ENCODE measurements around the gene FES. TPM values are rescaled to one million over a fixed set of nuclear protein-coding genes. Genes with fewer than 3 reads are reported as not detected.

Gene FES
- total and polyA plus RNA-seq, 2 of the 13 experiments (the other 11 are each of a cell fraction or from before 2014, with no cell fraction given), result 4.0 to 9.5 TPM

DNA sequence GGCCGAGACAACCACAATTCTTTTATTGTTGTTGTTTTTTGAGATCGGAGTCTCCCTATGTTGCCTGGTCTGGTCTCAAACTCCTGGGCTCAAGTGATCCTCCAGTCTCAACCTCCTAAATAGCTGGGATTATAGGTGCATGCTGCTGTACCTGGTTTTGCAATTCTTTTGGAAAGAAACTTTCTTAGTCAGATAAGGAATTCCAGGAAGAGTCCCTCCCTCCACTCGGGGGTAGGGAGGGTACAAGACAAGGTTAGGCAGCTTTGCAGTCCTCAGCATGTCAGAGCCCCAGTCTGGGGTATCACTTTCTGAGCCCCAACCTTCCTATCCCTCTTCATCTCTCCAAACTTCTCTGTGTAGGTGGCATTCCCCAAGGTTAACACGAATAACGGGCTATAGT, 49.7 kb upstream of the FES start:
- ChIA-PET CTCF (ENCODE audit: low intra/inter-chr PET ratio, low total read pairs) (no interaction called here), POLR2A (no interaction called here)
- Histone ChIP-seq H3K4me1 (ENCODE audit: insufficient read depth, low read length) (peaks cover 19% of the 10 kb centered on the region), H3K9me3 (ENCODE audit: low read length) (no peaks in the 10 kb centered on the region), H3K27me3 (ENCODE audit: control insufficient read depth in 1 of 2, insufficient read depth in 2 of 2, low read length in 2 of 2) (peaks cover 2 to 24% of the 10 kb centered on the region in 2 experiments; a peak in 3 of 5 replicates), H3K36me3 (replicated peaks in 1 of 2; ENCODE audit: control insufficient read depth in 1 of 2, insufficient read depth in 2 of 2, low read length in 2 of 2) (no peaks in the 10 kb centered on the region), H3K9ac (ENCODE audit: insufficient read depth, low read depth, low read length) (no peak overlapping the region), H3K79me2 (ENCODE audit: insufficient read depth, low read length) (no peaks in the 10 kb centered on the region), H3K4me2 (ENCODE audit: low read depth, low read length) (no peak overlapping the region), H3K4me3 (replicated peaks in 1 of 3; ENCODE audit: insufficient read depth in 1 of 3, low read depth in 2 of 3, low read length in 3 of 3) (no peak overlapping the region), H4K20me1 (ENCODE audit: insufficient read depth, low read length) (no peaks in the 10 kb centered on the region), H2AFZ (ENCODE audit: low read length) (no peak overlapping the region), H3K27ac (ENCODE audit: extremely low read length, insufficient read depth, low read length) (no peak overlapping the region)
- no TSS peak for BruUV-seq (replicated peaks)
- DNase-seq (ENCODE audit: low spot score) (no peak), FAIRE-seq (no peak), ATAC-seq (no peak)
- in situ Hi-C loops (cut with HindIII; ENCODE audit: extremely low pct_ligation_motif_present, low pct_unique_long_range_greater_than_20kb) (no loop called here), intact Hi-C loops (cut with micrococcal nuclease; ENCODE audit: unreplicated experiment) (no loop called here)
- 34% methylated on average over 5 of the region's 5 CpGs for WGBS (ENCODE audit: low lambda C conversion rate)
- TF ChIP-seq YY1 (IDR thresholded peaks at IDR 0.05; ENCODE audit: insufficient read depth, insufficient replicate concordance, low read depth, low read length) (no peak), MZF1 (CRISPR knock-in tag; IDR thresholded peaks at IDR 0.05; ENCODE audit: borderline replicate concordance) (no peak), RBFOX2 (IDR thresholded peaks at IDR 0.05; ENCODE audit: low read depth, low read length) (no peak), ONECUT2 (CRISPR knock-in tag; IDR thresholded peaks at IDR 0.05) (no peak), HDAC1 (CRISPR knock-in tag; IDR thresholded peaks at IDR 0.05) (no peak), STAT5B (CRISPR knock-in tag; IDR thresholded peaks at IDR 0.05) (no peak), FLYWCH1 (CRISPR knock-in tag; IDR thresholded peaks at IDR 0.05) (no peak), ETV6 (CRISPR knock-in tag; conservative IDR thresholded peaks at IDR 0.05) (no peak), ZBTB7A (CRISPR knock-in tag; IDR thresholded peaks at IDR 0.05) (no peak), ZNF703 (CRISPR knock-in tag; IDR thresholded peaks at IDR 0.05; ENCODE audit: borderline replicate concordance) (no peak), ZNF605 (CRISPR knock-in tag; IDR thresholded peaks at IDR 0.05) (no peak), SP1 (IDR thresholded peaks at IDR 0.05) (no peak), SP1 (CRISPR knock-in tag; IDR thresholded peaks at IDR 0.05) (no peak), ZNF549 (CRISPR knock-in tag; IDR thresholded peaks at IDR 0.05) (no peak), DNMT1 (CRISPR knock-in tag; IDR thresholded peaks at IDR 0.05) (no peak), ZNF253 (CRISPR knock-in tag; IDR thresholded peaks at IDR 0.05; ENCODE audit: borderline replicate concordance) (no peak), ZEB1 (IDR thresholded peaks at IDR 0.05; ENCODE audit: insufficient replicate concordance, low read depth) (no peak), U2AF1 (optimal IDR thresholded peaks at IDR 0.05; ENCODE audit: low read depth, low read length) (no peak), SALL2 (CRISPR knock-in tag; IDR thresholded peaks at IDR 0.05) (no peak)
- TF ChIP-seq, protein P1, sequence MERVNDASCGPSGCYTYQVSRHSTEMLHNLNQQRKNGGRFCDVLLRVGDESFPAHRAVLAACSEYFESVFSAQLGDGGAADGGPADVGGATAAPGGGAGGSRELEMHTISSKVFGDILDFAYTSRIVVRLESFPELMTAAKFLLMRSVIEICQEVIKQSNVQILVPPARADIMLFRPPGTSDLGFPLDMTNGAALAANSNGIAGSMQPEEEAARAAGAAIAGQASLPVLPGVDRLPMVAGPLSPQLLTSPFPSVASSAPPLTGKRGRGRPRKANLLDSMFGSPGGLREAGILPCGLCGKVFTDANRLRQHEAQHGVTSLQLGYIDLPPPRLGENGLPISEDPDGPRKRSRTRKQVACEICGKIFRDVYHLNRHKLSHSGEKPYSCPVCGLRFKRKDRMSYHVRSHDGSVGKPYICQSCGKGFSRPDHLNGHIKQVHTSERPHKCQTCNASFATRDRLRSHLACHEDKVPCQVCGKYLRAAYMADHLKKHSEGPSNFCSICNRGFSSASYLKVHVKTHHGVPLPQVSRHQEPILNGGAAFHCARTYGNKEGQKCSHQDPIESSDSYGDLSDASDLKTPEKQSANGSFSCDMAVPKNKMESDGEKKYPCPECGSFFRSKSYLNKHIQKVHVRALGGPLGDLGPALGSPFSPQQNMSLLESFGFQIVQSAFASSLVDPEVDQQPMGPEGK (CRISPR knock-in tag; IDR thresholded peaks at IDR 0.05), result no peak
- TF ChIP-seq, protein P2, sequence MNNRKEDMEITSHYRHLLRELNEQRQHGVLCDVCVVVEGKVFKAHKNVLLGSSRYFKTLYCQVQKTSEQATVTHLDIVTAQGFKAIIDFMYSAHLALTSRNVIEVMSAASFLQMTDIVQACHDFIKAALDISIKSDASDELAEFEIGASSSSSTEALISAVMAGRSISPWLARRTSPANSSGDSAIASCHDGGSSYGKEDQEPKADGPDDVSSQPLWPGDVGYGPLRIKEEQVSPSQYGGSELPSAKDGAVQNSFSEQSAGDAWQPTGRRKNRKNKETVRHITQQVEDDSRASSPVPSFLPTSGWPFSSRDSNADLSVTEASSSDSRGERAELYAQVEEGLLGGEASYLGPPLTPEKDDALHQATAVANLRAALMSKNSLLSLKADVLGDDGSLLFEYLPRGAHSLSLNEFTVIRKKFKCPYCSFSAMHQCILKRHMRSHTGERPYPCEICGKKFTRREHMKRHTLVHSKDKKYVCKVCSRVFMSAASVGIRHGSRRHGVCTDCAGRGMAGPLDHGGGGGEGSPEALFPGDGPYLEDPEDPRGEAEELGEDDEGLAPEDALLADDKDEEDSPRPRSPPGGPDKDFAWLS (CRISPR knock-in tag; IDR thresholded peaks at IDR 0.05; ENCODE audit: borderline replicate concordance), result no peak

Data from HepG2 (cell line).